ENCODE measurements around the gene NUDT15. TPM values are rescaled to one million over a fixed set of nuclear protein-coding genes. Genes with fewer than 3 reads are reported as not detected.

NUDT15 gene
- total RNA-seq, 1 donor from 2014 or later: 14.0 TPM

Other genes with a start within 250 kb of the NUDT15 start
- gene SUCLA2, start 36.5 kb upstream of the NUDT15 start, total RNA-seq: 40.7 TPM
- 36.5 TPM for gene MED4, start 57.4 kb downstream of the NUDT15 start, total RNA-seq
- 791 TPM for gene ITM2B, start 195.5 kb downstream of the NUDT15 start, total RNA-seq